H1 (cell line): ENCODE data around the gene CAPS. TPM values are rescaled to one million over a fixed set of nuclear protein-coding genes. Genes with fewer than 3 reads are reported as not detected.

Experiments used
- CTCF ChIA-PET: fragments of 300-600 bp; sonication (Branson Sonifier 250); formaldehyde crosslinking; loops from one replicate; lab custom pipeline; 2021; ENCODE audit not compliant: partially characterized antibody; lab: Charles Lee
- POLR2A ChIA-PET: fragments of 300-600 bp; sonication (Branson Sonifier 250); formaldehyde crosslinking; loops from one replicate; lab custom pipeline; 2021; ENCODE audit warnings: inconsistent platforms; ENCODE audit not compliant: partially characterized antibody; lab: Charles Lee
- DNase-seq, 2 experiments: peaks; one replicate each; pipeline versions ENCODE4 v3.0.0 to v3.0.0-alpha.2; 2010 to 2022; ENCODE audit warnings: low spot score in 2 of 2, low read depth in 1 of 2, mixed read lengths in 1 of 2
- FAIRE-seq: peaks from 2 replicates; lab custom pipeline; 2011; peaks lifted over from hg19 to GRCh38; lab: Jason Lieb, UNC
- H2AFZ ChIP-seq: 2 replicates; pipeline ENCODE4 v1.8.1; 2012; ENCODE audit warnings: low read length, inconsistent platforms
- H2AK5ac ChIP-seq: 2 replicates; pipeline ENCODE4 v1.6.1; 2013; ENCODE audit warnings: low read depth, low read length
- H2BK120ac ChIP-seq: replicated peaks from 2 replicates; pipeline ENCODE3; 2013; ENCODE audit warnings: low read depth, low read length, inconsistent platforms
- H2BK12ac ChIP-seq: 2 replicates; pipeline ENCODE4 v1.6.1; 2013; ENCODE audit warnings: low read depth, low read length
- H2BK15ac ChIP-seq: 2 replicates; pipeline ENCODE4 v1.6.1; 2013; ENCODE audit warnings: low read length
- H2BK20ac ChIP-seq: 2 replicates; pipeline ENCODE4 v1.6.1; 2013; ENCODE audit warnings: low read length
- H2BK5ac ChIP-seq: 2 replicates; pipeline ENCODE4 v1.6.1; 2013; ENCODE audit warnings: low read depth, low read length
- H3K14ac ChIP-seq: 2 replicates; pipeline ENCODE4 v1.6.1; 2013; ENCODE audit warnings: inconsistent platforms; ENCODE audit not compliant: insufficient read length
- H3K18ac ChIP-seq: 2 replicates; pipeline ENCODE4 v1.6.1; 2013; ENCODE audit warnings: low read length; ENCODE audit errors: extremely low read depth
- H3K23ac ChIP-seq: 2 replicates; pipeline ENCODE4 v1.6.1; 2013; ENCODE audit warnings: inconsistent platforms; ENCODE audit not compliant: insufficient read length
- H3K23me2 ChIP-seq: 2 replicates; pipeline ENCODE4 v1.6.1; 2013; ENCODE audit warnings: low read depth, low read length
- H3K27ac ChIP-seq: 2 replicates; pipeline ENCODE4 v1.6.1; 2011; ENCODE audit warnings: low read depth, low read length, inconsistent platforms
- H3K27me3 ChIP-seq, 4 experiments: replicated peaks in 1 of 4; 1 replicate in 1 of 4; 2 replicates in 3 of 4; pipeline versions ENCODE4 v1.6.1 to v1.8.1; 2011 to 2013; ENCODE audit warnings: low read length in 3 of 4, mild to moderate bottlenecking in 3 of 4, inconsistent platforms in 2 of 4, mixed read lengths in 2 of 4, moderate library complexity in 1 of 4; ENCODE audit not compliant: control insufficient read depth in 3 of 4, insufficient read depth in 3 of 4; ENCODE audit errors: extremely low read depth in 1 of 4
- H3K36me3 ChIP-seq, 4 experiments: 2 replicates each; pipeline versions ENCODE4 v1.6.1 to v1.8.1; 2011 to 2013; ENCODE audit warnings: mild to moderate bottlenecking in 4 of 4, low read length in 3 of 4, moderate library complexity in 2 of 4, control low read depth in 1 of 4, inconsistent platforms in 1 of 4; ENCODE audit not compliant: insufficient read depth in 4 of 4, control insufficient read depth in 2 of 4
- H3K4ac ChIP-seq: replicated peaks from 2 replicates; pipeline ENCODE3; 2013; ENCODE audit warnings: low read length, low read depth, mixed read lengths, inconsistent platforms; ENCODE audit not compliant: insufficient read length
- H3K4me1 ChIP-seq, 4 experiments: replicated peaks in 1 of 4; 1 replicate in 1 of 4; 2 replicates in 3 of 4; pipeline versions ENCODE4 v1.6.1 to v1.8.1; 2011 to 2013; ENCODE audit warnings: low read length in 3 of 4, inconsistent platforms in 2 of 4, mixed read lengths in 1 of 4; ENCODE audit not compliant: insufficient read depth in 4 of 4, control insufficient read depth in 3 of 4
- H3K4me2 ChIP-seq, 2 experiments: 2 replicates each; pipeline versions ENCODE4 v1.6.1 to v1.8.1; 2011 to 2013; ENCODE audit warnings: low read depth in 2 of 2, low read length in 2 of 2, control low read depth in 1 of 2, inconsistent platforms in 1 of 2, mild to moderate bottlenecking in 1 of 2; ENCODE audit not compliant: insufficient read depth in 1 of 2
- H3K4me3 ChIP-seq, 4 experiments: fragments of 200-600, 300-600 bp in 1 of 4; sonication (generic), shearing (Covaris generic), sonication (Bioruptor Twin) in 1 of 4; 2 replicates each; pipeline versions ENCODE4 v1.5.1 to v1.8.1; 2011 to 2016; ENCODE audit warnings: low read length in 4 of 4, low read depth in 3 of 4, control low read depth in 2 of 4, inconsistent platforms in 2 of 4, mild to moderate bottlenecking in 2 of 4, mixed read lengths in 1 of 4, moderate library complexity in 1 of 4; ENCODE audit not compliant: insufficient read depth in 2 of 4; ENCODE audit errors: extremely low read depth in 1 of 4
- H3K56ac ChIP-seq: replicated peaks from 2 replicates; pipeline ENCODE3; 2013; ENCODE audit warnings: low read depth, mild to moderate bottlenecking, mixed read lengths, low read length, inconsistent platforms; ENCODE audit not compliant: insufficient read length
- H3K79me1 ChIP-seq: 2 replicates; pipeline ENCODE4 v1.6.1; 2013; ENCODE audit warnings: low read depth, low read length, control low read depth
- H3K79me2 ChIP-seq, 2 experiments: 2 replicates each; pipeline versions ENCODE4 v1.6.1 to v1.8.1; 2012 to 2013; ENCODE audit warnings: low read length in 2 of 2, mild to moderate bottlenecking in 2 of 2, inconsistent platforms in 1 of 2; ENCODE audit not compliant: insufficient read depth in 2 of 2, control insufficient read depth in 1 of 2
- H3K9ac ChIP-seq, 4 experiments: replicated peaks in 1 of 4; 1 replicate in 1 of 4; 2 replicates in 3 of 4; pipeline versions ENCODE4 v1.6.1 to v1.8.1; 2011 to 2013; ENCODE audit warnings: low read depth in 3 of 4, low read length in 3 of 4, control low read depth in 2 of 4, mild to moderate bottlenecking in 2 of 4, moderate library complexity in 2 of 4, inconsistent platforms in 1 of 4; ENCODE audit errors: extremely low read depth in 1 of 4
- H3K9me3 ChIP-seq, 2 experiments: 2 replicates each; pipeline versions ENCODE4 v1.6.1 to v1.8.1; 2012 to 2013; ENCODE audit warnings: mild to moderate bottlenecking in 2 of 2, moderate library complexity in 2 of 2, control low read depth in 1 of 2, inconsistent platforms in 1 of 2, low read depth in 1 of 2, low read length in 1 of 2, mixed read lengths in 1 of 2; ENCODE audit not compliant: insufficient read depth in 2 of 2
- H4K20me1 ChIP-seq, 2 experiments: replicated peaks in 1 of 2; 2 replicates each; pipeline versions ENCODE3 to v1.8.1; 2011 to 2013; ENCODE audit warnings: inconsistent platforms in 2 of 2, low read length in 2 of 2, mild to moderate bottlenecking in 1 of 2; ENCODE audit not compliant: insufficient read depth in 2 of 2, control insufficient read depth in 1 of 2
- H4K5ac ChIP-seq: 2 replicates; pipeline ENCODE4 v1.6.1; 2013; ENCODE audit warnings: low read length, low read depth, mixed read lengths, inconsistent platforms; ENCODE audit not compliant: insufficient read length
- H4K8ac ChIP-seq: 2 replicates; pipeline ENCODE4 v1.8.0; 2013; ENCODE audit warnings: mild to moderate bottlenecking, moderate library complexity, low read length, inconsistent platforms; ENCODE audit not compliant: insufficient read depth; ENCODE audit errors: extremely low read depth
- H4K91ac ChIP-seq: replicated peaks from 2 replicates; pipeline ENCODE3; 2013; ENCODE audit warnings: low read length, mixed read lengths, inconsistent platforms; ENCODE audit not compliant: insufficient read length
- CBX5 ChIP-seq: fragments of 300-800, 300-1000 bp; sonication (generic); IDR thresholded peaks from 2 replicates; pipeline ENCODE4 v1.7.1; 2016; ENCODE audit warnings: antibody characterized with exemption, low read length, low read depth
- CBX8 ChIP-seq: fragments of 300-800, 300-1000 bp; sonication (generic); IDR thresholded peaks from 2 replicates; pipeline ENCODE4 v1.7.1; 2016; ENCODE audit warnings: low read depth, low read length, borderline replicate concordance
- CHD2 ChIP-seq: IDR thresholded peaks from 2 replicates; pipeline ENCODE4 v1.6.1; 2012; ENCODE audit warnings: low read length, improper control_type of control experiment
- GTF2F1 ChIP-seq: IDR thresholded peaks from 2 replicates; pipeline ENCODE4 v1.6.1; 2012; ENCODE audit warnings: low read depth, low read length, improper control_type of control experiment, borderline replicate concordance
- RXRA ChIP-seq: IDR thresholded peaks from 2 replicates; pipeline ENCODE4 v1.6.1; 2011; ENCODE audit warnings: low read depth, mild to moderate bottlenecking, low read length, moderate library complexity; ENCODE audit not compliant: insufficient read depth
- SIN3A ChIP-seq, 2 experiments: IDR thresholded peaks in 1 of 2; conservative IDR thresholded peaks in 1 of 2; 2 replicates each; pipeline ENCODE4 v1.6.1; 2011 to 2012; ENCODE audit warnings: low read length in 2 of 2, improper control_type of control experiment in 1 of 2, low read depth in 1 of 2, mild to moderate bottlenecking in 1 of 2
- SIRT6 ChIP-seq: IDR thresholded peaks from one replicate; pipeline ENCODE4 v1.7.1; 2012; ENCODE audit warnings: low read length, inconsistent platforms
- SP1 ChIP-seq: IDR thresholded peaks from 2 replicates; pipeline ENCODE4 v1.6.1; 2011; ENCODE audit warnings: low read depth, low read length
- SUZ12 ChIP-seq: fragments of 200-600 bp; sonication (generic); IDR thresholded peaks from 2 replicates; pipeline ENCODE4 v1.6.1; 2012; ENCODE audit warnings: mild to moderate bottlenecking, inconsistent platforms, low read length, moderate library complexity, mixed read lengths
- TAF1 ChIP-seq: IDR thresholded peaks from 2 replicates; pipeline ENCODE4 v1.6.1; 2011; ENCODE audit warnings: mild to moderate bottlenecking, low read depth, low read length
- WGBS, 2 experiments: shearing (Covaris generic) in 1 of 2; methylation state at CpG; one replicate each; pipeline versions ENCODE4 v1.1.6 to v1.1.7; 2013 to 2015; ENCODE audit warnings: low lambda C conversion rate in 2 of 2, mixed read lengths in 2 of 2, inconsistent platforms in 1 of 2, low coverage in 1 of 2, missing lambda C conversion rate in 1 of 2; ENCODE audit not compliant: insufficient replicate concordance in 2 of 2, insufficient coverage in 1 of 2, insufficient read length in 1 of 2; ENCODE audit errors: extremely low coverage in 1 of 2, missing lambda C conversion rate in 1 of 2; 5-methylcytosine and 5-hydroxymethylcytosine counted together
- polyA plus RNA-seq, 7 experiments: library from polyadenylated mRNA; depleted of rRNA in 3 of 7; stranded (reverse) in 5 of 7; unstranded in 2 of 7; fragments of >200 nt in 5 of 7; fragments of 200-250 nt in 2 of 7; gene quantifications; 1 replicate in 5 of 7; 2 replicates in 1 of 7; 4 replicates in 1 of 7; pipeline versions ENCODE4 v1.2.1 to v1.2.3, GENCODE V29; 2011 to 2013; ENCODE audit warnings: missing spikeins in 2 of 7, mixed read lengths in 2 of 7
- total RNA-seq: library from RNA; stranded (reverse); fragmentation: NEBNext Ultra II Directional; extraction: Animal tissue kit (Norgen Biotek cat#: 25700); gene quantifications from 2 replicates; pipeline ENCODE4 v1.2.1, GENCODE V29; 2021

The CAPS gene
- total and polyA plus RNA-seq, 2 of the 8 experiments (the other 6 are each of a cell fraction or from before 2014, with no cell fraction given), result 2.1 to 2.4 TPM

DNA sequence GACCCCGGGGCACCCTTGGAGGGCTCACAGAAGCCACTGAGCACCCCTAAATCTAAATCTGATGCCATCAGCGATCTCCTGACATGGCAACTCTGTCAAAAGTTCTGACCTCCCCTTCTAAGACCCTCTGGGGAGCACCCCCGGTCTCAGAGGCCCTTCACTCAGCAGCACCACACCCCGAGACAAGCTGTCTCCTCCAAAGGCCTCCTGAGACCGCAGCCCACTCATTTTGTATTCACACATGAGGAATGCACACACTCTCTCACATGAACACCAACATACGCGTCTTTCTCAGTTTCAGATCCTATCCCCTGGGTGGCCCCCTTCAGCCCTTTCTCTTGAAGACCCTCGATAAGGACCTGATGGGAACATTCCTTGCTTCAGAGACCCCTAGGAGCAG lies 13.1 kb upstream of the CAPS start:
- WGBS, 2 experiments, result 96% methylated on average over 8 of the region's 8 CpGs; no CpG with 5 or more reads in 1 of the 2 experiments
- Histone ChIP-seq H4K8ac (no peak overlapping the region; the same call in 1 of the 2 replicates), H4K91ac (no peak overlapping the region), H3K27me3 (no peaks in the 10 kb centered on the region), H3K4ac (no peak overlapping the region), H2BK15ac (no peak overlapping the region), H3K4me2 (no peak overlapping the region), H2AK5ac (no peak overlapping the region), H3K9me3 (no peaks in the 10 kb centered on the region), H2BK120ac (no peak overlapping the region), H2BK5ac (no peak overlapping the region), H3K27ac (no peak overlapping the region), H3K4me1 (peaks cover 0 to 5% (median 0%) of the 10 kb centered on the region in 4 experiments; a peak in 4 of 7 replicates), H2BK12ac (no peak overlapping the region), H3K36me3 (peaks cover 0 to 6% (median 3%) of the 10 kb centered on the region in 4 experiments; a peak in 4 of 8 replicates), H3K18ac (no peak overlapping the region), H3K14ac (no peak overlapping the region), H2BK20ac (no peak overlapping the region), H3K23ac (no peak overlapping the region), H3K4me3 (no peak overlapping the region), H2AFZ (no peak overlapping the region), H3K9ac (no peak overlapping the region), H3K79me2 (peaks cover 3 to 37% of the 10 kb centered on the region in 2 experiments; a peak in 3 of 4 replicates), H3K56ac (no peak overlapping the region), H4K20me1 (peaks cover 8 to 18% of the 10 kb centered on the region in 2 experiments), H3K79me1 (peaks cover 7% of the 10 kb centered on the region), H3K23me2 (peaks cover 9% of the 10 kb centered on the region), H4K5ac (no peak overlapping the region)
- POLR2A ChIA-PET, result interaction anchor here (4.6 to 6.1 kb wide), 2 partner anchors 9 to 73 kb away, joined by 25 to 49 read pairs; no protein-coding TSS in a partner anchor
- FAIRE-seq, result no peak
- no peak for DNase-seq
- CTCF ChIA-PET, result interaction anchor here (3.3 to 6.5 kb wide), 2 partner anchors 9 to 97 kb away, joined by 20 to 43 read pairs; partner anchors contain the start of gene NRTN
- TF ChIP-seq TAF1, result no peak
- no peak for TF ChIP-seq SP1
- no peak for TF ChIP-seq RXRA
- TF ChIP-seq CBX8, result no peak
- no peak for TF ChIP-seq SIN3A (conservative IDR thresholded peaks at IDR 0.05 in 1 of 2, IDR thresholded peaks at IDR 0.05 in 1 of 2; ENCODE audit: low read depth in 1 of 2, low read length in 2 of 2)
- TF ChIP-seq SIRT6, result no peak
- TF ChIP-seq SUZ12, result no peak
- no peak for TF ChIP-seq CBX5
- TF ChIP-seq CHD2, result no peak
- TF ChIP-seq GTF2F1, result no peak
